GM19468 (cell line): ENCODE data around the gene FMN2.
"Not testable (repeated sequence)": the region's sequence is repeated elsewhere in the genome, so short reads cannot be mapped to it uniquely, and the experiment has no call there.

Experiments
- ATAC-seq: cut with Tn5 transposase; IDR thresholded peaks from one replicate; pipeline ENCODE4 v1.9.1; 2021; ENCODE audit warnings: mild to moderate bottlenecking, moderate library complexity, moderate number of reproducible peaks; ENCODE audit not compliant: unreplicated experiment; ENCODE audit errors: extremely low read depth

FMN2 gene

DNA sequence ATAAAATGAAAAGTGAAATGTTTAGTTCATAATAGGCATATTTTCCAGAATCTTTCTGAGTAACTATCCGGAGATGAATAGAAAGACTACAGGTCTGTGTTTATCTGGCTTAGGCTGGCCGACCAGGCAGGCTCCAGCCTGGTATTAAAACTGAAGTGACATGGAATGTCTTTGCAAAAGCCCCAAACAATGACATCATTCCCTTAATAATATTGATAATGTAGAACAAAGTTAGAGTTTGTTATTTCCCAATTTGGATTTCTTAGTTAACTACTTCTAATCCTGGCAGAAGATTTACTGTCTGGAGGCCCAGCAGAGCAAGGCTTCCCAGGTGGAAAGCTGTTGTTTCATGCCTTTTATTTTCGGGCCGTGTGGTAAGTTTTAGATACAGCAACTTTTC lies 312.6 kb downstream of the FMN2 start:
- no peak for ATAC-seq

DNA sequence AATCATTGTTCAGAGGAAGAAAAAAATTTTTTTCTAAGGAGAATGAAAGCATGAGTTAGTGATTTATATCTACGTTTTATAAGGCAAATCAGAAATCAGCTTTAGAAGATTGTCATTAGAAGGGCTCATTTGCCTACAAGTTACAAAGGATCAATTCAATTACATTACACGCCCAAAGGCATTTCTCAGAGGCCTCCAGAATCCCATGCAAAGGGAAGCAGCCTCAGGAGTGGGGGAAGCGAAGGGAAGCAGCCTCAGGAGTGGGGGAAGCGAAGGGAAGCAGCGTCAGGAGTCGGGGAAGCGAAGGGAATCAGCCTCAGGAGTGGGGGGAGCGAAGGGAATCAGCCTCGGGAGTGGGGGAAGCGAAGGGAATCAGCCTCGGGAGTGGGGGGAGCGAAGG lies 314.1 kb downstream of the FMN2 start:
- no peak for ATAC-seq

DNA sequence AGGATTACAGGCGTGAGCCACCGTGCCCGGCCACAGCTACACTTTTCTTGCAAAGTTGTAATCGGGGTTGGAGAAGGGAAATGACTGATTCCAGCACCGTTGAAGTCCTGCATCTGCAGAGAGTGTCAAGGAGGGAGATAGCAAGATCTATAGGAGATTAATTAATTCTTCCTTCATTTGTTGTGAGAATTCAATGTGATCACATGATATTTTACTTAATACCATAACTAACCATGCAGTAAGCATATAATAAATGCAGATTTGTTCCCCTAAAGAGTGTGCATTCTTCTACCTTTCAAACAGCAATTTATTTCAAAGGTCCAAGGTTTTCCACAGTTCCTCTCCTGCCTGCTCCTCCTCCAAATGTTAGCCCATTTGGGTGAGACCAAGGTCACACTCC lies 315.7 kb downstream of the FMN2 start:
- no peak for ATAC-seq

DNA sequence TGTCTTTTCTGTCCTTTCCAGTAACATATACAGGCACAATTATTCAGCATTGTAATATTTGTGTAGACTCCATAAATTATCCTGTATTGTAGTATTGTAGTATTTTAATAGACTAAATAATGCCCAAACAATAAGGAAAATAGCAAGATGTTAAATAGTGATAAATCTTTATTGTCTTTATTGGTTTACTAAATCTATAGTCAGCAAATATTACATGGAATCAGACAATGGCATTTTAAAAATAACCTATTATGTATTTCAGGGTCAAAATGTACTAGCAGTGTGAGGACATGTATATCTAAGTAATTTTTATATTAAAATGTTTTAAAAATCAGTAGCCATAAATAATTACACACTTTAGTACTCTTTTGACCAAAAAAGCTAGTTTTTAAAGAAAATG lies 317.9 kb downstream of the FMN2 start:
- no peak for ATAC-seq

DNA sequence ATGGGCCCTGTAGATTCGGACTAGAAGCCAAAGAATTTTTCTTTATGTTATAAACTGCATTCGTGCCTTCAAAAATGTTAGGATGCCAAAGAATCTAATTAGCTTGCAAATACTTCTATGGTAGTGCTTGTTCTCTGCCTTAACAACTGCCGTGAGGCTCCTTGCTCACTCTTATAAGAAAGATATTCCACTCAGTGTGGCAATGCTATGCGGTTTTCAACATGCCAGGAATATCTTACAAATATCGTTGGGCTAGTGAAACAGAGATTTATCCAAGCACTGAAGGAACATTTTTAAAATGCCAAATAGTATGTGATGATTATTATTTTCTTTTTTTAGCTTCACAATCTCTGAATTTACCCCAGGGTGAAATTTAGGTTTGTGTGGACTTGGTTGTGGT lies 322.0 kb downstream of the FMN2 start:
- ATAC-seq: no peak

- no peak for ATAC-seq
Observed at GRCh38 chr1:240414237-240414636, 322.6 kb downstream of the FMN2 start.

DNA sequence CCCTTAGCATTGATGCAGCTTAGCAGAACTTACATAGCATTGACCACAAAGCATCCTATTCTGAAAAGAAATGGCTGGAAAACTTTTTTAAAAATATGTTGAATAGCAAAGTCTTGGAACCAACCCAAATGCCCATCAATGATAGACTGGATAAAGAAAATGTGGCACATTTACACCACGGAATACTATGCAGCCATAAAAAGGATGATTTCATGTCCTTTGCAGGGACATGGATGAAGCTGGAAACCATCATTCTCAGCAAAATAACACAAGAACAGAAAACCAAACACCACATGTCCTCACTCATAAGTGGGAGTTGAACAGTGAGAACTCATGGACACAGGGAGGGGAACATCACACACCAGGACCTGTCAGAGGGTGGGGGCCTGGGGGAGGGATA lies 323.3 kb downstream of the FMN2 start:
- ATAC-seq: not testable (repeated sequence)

GRCh38 chr1:240415532-240415931 lies 323.8 kb downstream of the FMN2 start:
- ATAC-seq: no peak

- no peak for ATAC-seq
Observed at GRCh38 chr1:240417317-240417716, 325.6 kb downstream of the FMN2 start.

DNA sequence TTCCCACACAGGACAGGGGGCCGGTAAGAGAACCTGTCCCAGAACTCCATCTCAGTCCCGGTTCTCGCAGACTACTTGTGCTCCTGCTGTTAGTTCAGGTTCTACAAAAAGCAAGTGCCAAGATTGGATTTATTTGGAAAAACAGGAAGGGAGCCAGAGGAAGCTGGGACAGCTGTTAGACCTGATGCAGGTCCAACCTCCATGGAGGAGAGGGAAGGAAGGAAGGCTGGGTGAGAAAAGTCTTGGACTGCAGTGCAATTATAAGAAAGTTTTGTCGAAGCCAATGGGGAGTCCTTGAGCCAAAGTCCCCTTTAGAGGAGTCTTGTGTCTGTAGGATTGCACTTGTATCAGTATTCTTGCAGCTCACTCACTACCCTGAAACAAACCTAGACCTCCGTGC lies 329.1 kb downstream of the FMN2 start:
- no peak for ATAC-seq

- ATAC-seq: no peak
Observed at GRCh38 chr1:240423246-240423924, 331.7 kb downstream of the FMN2 start.

- no peak for ATAC-seq
Observed at GRCh38 chr1:240424740-240425464, 333.2 kb downstream of the FMN2 start.

GRCh38 chr1:240426051-240426450 lies 334.4 kb downstream of the FMN2 start:
- no peak for ATAC-seq

DNA sequence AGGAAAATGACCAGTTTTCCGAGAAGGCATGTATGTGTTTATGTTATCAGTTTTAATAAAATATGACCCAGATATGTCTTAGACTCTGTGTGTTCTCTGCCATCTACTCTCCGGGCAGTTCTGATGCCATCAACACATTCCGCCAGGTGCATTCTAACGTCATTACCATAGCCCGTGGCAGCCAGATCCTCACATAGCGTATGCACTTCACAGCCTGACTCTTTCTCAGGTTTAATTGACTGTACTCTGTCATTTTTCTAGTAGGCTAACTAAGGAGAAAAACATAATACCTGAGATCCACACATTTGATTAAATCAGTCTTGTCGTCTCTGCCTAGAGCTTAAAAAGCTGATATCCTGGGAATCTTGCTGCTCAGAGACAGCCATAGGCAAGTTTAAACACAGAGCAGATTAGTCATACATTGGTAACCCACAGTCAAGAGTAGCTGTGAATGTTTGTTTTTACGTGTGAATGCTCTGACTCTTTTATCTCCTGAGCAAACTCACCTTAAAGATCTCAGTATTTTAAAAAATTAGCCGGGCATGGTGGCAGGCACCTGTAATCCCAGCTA lies 344.4 kb downstream of the FMN2 start:
- no peak for ATAC-seq

DNA sequence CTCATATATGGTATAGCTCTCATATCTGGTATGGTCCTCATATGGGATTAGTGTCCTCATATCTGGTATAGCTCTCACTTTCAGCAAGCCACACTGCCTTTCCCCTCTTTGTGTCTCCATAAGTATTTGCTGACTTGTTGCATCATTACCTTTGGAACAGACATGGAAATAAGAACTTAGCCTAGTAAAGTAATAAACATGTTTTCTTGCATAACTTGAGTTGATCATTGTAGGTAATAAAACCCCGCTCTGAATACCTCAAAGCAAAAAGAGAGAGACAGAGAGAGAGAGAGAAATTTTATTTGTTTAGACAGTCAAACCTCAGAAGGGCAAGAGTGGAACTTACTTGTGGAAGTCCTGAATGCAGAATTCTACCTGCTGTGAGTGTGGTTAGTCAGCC lies 350.0 kb downstream of the FMN2 start:
- no peak for ATAC-seq

DNA sequence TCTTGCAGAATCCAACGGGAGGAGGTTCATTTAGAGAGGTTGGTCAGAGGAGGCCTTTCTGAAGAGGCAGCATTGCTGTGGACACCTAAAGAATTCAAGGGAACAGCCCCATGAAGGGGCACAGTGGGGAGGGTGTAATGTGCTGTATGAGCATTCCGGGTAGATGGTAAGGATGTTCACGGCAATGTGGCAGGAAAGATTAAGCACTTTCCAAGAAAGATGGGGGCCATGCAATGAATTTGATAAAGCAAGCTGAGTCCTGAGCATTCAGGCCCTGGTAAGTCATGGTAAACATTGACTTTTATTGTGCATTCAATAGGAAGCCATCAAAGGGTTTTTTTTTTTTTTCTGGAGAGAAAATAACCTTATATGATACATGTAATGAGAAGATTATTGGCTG lies 353.7 kb downstream of the FMN2 start:
- no peak for ATAC-seq

GRCh38 chr1:240455228-240455821 lies 363.6 kb downstream of the FMN2 start:
- no peak for ATAC-seq

DNA sequence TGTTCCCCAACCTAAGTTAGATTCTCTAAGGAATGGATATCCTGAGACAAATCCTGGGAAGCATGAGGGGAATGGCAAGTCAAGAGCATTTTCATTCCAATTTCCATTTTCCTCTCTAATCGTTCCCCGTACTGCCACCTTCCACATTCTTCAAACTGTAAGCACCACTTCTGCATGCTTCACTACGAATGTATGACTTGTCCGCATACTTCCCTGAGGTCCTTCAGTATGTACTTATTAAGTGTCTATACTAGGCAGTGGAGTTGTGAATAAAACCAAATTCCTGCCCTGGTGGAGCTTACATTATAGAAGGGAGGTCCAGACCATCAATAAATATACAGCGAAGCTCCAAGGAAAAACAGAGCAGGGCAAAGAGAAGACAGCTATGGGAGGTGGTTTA lies 365.5 kb downstream of the FMN2 start:
- ATAC-seq: no peak

DNA sequence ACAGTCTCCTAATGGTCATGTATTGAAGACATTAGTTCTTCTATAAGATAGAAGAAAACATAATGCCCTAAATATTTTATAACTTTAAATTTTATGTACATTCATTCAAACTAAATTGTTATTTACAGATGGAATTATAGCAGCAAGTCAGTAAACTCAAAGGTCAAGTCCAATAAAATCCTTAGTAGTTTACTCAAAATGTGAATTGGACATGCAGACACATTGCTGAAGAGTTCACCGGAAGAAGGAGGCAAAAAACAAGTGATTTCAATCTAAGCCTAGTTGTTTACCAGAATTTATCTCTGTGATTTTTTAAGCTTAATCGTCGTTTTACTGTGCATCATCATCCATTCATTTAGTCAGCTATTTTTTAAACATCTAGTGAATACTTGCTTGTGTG lies 370.6 kb downstream of the FMN2 start:
- no peak for ATAC-seq

- no peak for ATAC-seq
Observed at GRCh38 chr1:240462766-240463395, 371.2 kb downstream of the FMN2 start.

DNA sequence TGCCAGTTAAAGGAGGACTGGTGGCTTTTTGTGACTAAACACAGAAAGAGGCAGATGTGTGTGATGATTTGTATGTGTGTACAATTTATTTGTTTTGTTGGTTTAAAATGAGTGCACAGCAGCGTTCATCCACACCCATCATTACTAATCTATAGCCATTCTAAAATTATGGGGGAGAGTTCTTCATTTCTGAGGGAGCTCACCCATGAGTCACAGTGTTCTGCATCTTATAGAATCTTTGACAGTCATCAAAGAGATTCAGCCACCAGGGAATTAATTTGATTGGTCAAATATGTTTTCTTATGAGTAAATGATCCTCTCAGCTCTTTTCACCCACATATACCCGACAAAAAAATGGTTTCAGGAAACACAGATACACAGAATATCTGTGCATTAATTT lies 372.4 kb downstream of the FMN2 start:
- no peak for ATAC-seq
